Neuronal stem cell (in vitro differentiated cells): ENCODE data around the gene UBA6. TPM values are rescaled to one million over a fixed set of nuclear protein-coding genes. Genes with fewer than 3 reads are reported as not detected.

Experiments used
- DNase-seq: peaks from one replicate; pipeline ENCODE4 v3.0.0-alpha.2; 2013; ENCODE audit warnings: low spot score
- H2AFZ ChIP-seq: one replicate; pipeline ENCODE4 v1.6.1; 2013; ENCODE audit warnings: mild to moderate bottlenecking, low read length, inconsistent platforms
- H2AK5ac ChIP-seq: 2 replicates; pipeline ENCODE4 v1.6.1; 2013; ENCODE audit warnings: low read depth, mild to moderate bottlenecking, inconsistent platforms, low read length, moderate library complexity, mixed read lengths
- H2BK120ac ChIP-seq: 2 replicates; pipeline ENCODE4 v1.6.1; 2013; ENCODE audit warnings: low read depth, mild to moderate bottlenecking, inconsistent platforms, low read length, moderate library complexity, mixed read lengths
- H2BK12ac ChIP-seq: one replicate; pipeline ENCODE4 v1.6.1; 2013; ENCODE audit warnings: low read length, inconsistent platforms
- H2BK15ac ChIP-seq: 2 replicates; pipeline ENCODE4 v1.6.1; 2013; ENCODE audit warnings: mild to moderate bottlenecking, low read length, inconsistent platforms, mixed read lengths
- H2BK5ac ChIP-seq: one replicate; pipeline ENCODE4 v1.6.1; 2013; ENCODE audit warnings: inconsistent platforms, mild to moderate bottlenecking, low read length, moderate library complexity
- H3K14ac ChIP-seq: one replicate; pipeline ENCODE4 v1.6.1; 2013; ENCODE audit warnings: low read length, inconsistent platforms
- H3K18ac ChIP-seq: 2 replicates; pipeline ENCODE4 v1.6.1; 2013; ENCODE audit warnings: low read length, inconsistent platforms
- H3K23ac ChIP-seq: 2 replicates; pipeline ENCODE4 v1.6.1; 2013; ENCODE audit warnings: low read depth, mild to moderate bottlenecking, mixed read lengths, low read length, inconsistent platforms; ENCODE audit not compliant: poor library complexity
- H3K27ac ChIP-seq: replicated peaks from 3 replicates; pipeline ENCODE4 v1.5.1; 2013; ENCODE audit warnings: low read length, inconsistent platforms
- H3K27me3 ChIP-seq, 3 experiments: 2 replicates each; pipeline ENCODE4 v1.6.1; 2013; ENCODE audit warnings: low read length in 3 of 3, mild to moderate bottlenecking in 2 of 3, inconsistent platforms in 1 of 3, low read depth in 1 of 3, mixed read lengths in 1 of 3, moderate library complexity in 1 of 3; ENCODE audit not compliant: control insufficient read depth in 3 of 3, insufficient read depth in 3 of 3
- H3K36me3 ChIP-seq, 2 donors: replicated peaks in 1 of 2; 2 replicates each; pipeline ENCODE4 v1.6.1; 2013; ENCODE audit warnings: low read length in 2 of 2; ENCODE audit not compliant: control insufficient read depth in 2 of 2, insufficient read depth in 2 of 2
- H3K4ac ChIP-seq: 2 replicates; pipeline ENCODE4 v1.6.1; 2013; ENCODE audit warnings: inconsistent platforms, mild to moderate bottlenecking, low read length, moderate library complexity
- H3K4me1 ChIP-seq, 2 donors: 1 replicate in 1 of 2; 2 replicates in 1 of 2; pipeline ENCODE4 v1.6.1; 2013; ENCODE audit warnings: low read length in 2 of 2, low read depth in 1 of 2; ENCODE audit not compliant: control insufficient read depth in 2 of 2, insufficient read depth in 1 of 2
- H3K4me2 ChIP-seq: one replicate; pipeline ENCODE4 v1.6.1; 2013; ENCODE audit warnings: mild to moderate bottlenecking, low read length, inconsistent platforms; ENCODE audit not compliant: insufficient read depth, poor library complexity, severe bottlenecking
- H3K4me3 ChIP-seq, 2 donors: 2 replicates each; pipeline ENCODE4 v1.5.1; 2013; ENCODE audit warnings: low read length in 2 of 2, mild to moderate bottlenecking in 2 of 2, inconsistent platforms in 1 of 2, moderate library complexity in 1 of 2
- H3K79me1 ChIP-seq: one replicate; pipeline ENCODE4 v1.6.1; 2013; ENCODE audit warnings: low read depth, mild to moderate bottlenecking, inconsistent platforms, low read length, moderate library complexity
- H3K9ac ChIP-seq: one replicate; pipeline ENCODE4 v1.6.1; 2013; ENCODE audit warnings: mild to moderate bottlenecking, low read depth, low read length, inconsistent platforms; ENCODE audit not compliant: poor library complexity
- H3K9me3 ChIP-seq, 2 donors: replicated peaks in 1 of 2; 2 replicates each; pipeline versions ENCODE3 to v1.6.1; 2013; ENCODE audit warnings: low read length in 2 of 2, mild to moderate bottlenecking in 2 of 2, inconsistent platforms in 1 of 2, low read depth in 1 of 2, mixed read lengths in 1 of 2, moderate library complexity in 1 of 2; ENCODE audit not compliant: control insufficient read depth in 2 of 2, insufficient read depth in 1 of 2
- H4K8ac ChIP-seq: one replicate; pipeline ENCODE4 v1.6.1; 2013; ENCODE audit warnings: low read depth, mild to moderate bottlenecking, inconsistent platforms, low read length, moderate library complexity
- H4K91ac ChIP-seq: one replicate; pipeline ENCODE4 v1.6.1; 2013; ENCODE audit warnings: low read length, low read depth, mild to moderate bottlenecking, inconsistent platforms; ENCODE audit not compliant: poor library complexity
- WGBS, 2 donors: extraction: QIAGEN DNeasy Blood & Tissue Kit; methylation state at CpG; one replicate each; pipeline ENCODE4 v1.1.7; 2013; ENCODE audit warnings: missing lambda C conversion rate in 2 of 2, mixed read lengths in 1 of 2; ENCODE audit not compliant: insufficient read length in 2 of 2, insufficient replicate concordance in 1 of 2; ENCODE audit errors: extremely low coverage in 2 of 2; 5-methylcytosine and 5-hydroxymethylcytosine counted together
- small RNA-seq: library from polyadenylated mRNA; stranded (forward); fragments of <200 nt; extraction: miRNeasy Mini kit (QIAGEN cat#:217004); gene quantifications from one replicate; pipeline ENCODE3, GENCODE V24; 2013; ENCODE audit not compliant: insufficient read depth

UBA6 gene

GRCh38 chr4:67566335-67566734 is 134.6 kb downstream of the UBA6 start:
- no peak overlapping the region for H3K14ac ChIP-seq
- DNase-seq, result no peak
- H2AK5ac ChIP-seq, result no peak overlapping the region
- no peak overlapping the region for H4K91ac ChIP-seq
- no peak overlapping the region for H3K9ac ChIP-seq
- no peak overlapping the region for H3K27ac ChIP-seq
- H3K4ac ChIP-seq, result no peak overlapping the region
- H3K4me1 ChIP-seq, result no peaks in the 10 kb centered on the region
- H2BK12ac ChIP-seq, result no peak overlapping the region
- no peak overlapping the region for H2BK5ac ChIP-seq
- H3K79me1 ChIP-seq, result no peaks in the 10 kb centered on the region
- WGBS, 2 donors, result no CpG with 5 or more reads among the region's 3 CpGs
- no peaks in the 10 kb centered on the region for H3K9me3 ChIP-seq
- H4K8ac ChIP-seq, result peak overlapping the region; percentile 23
- no peak overlapping the region for H2BK120ac ChIP-seq
- no peak overlapping the region for H3K4me3 ChIP-seq
- no peak overlapping the region for H3K4me2 ChIP-seq
- no peak overlapping the region for H3K23ac ChIP-seq
- no peak overlapping the region for H2BK15ac ChIP-seq
- no peaks in the 10 kb centered on the region for H3K27me3 ChIP-seq
- H3K18ac ChIP-seq, result no peak overlapping the region
- H3K36me3 ChIP-seq, result no peaks in the 10 kb centered on the region
- peak overlapping the region; percentile 49 for H2AFZ ChIP-seq

- no peak for DNase-seq
- Histone ChIP-seq H3K36me3 (no peaks in the 10 kb centered on the region), H3K23ac (no peak overlapping the region), H3K18ac (no peak overlapping the region), H2BK120ac (no peak overlapping the region), H4K8ac (no peak overlapping the region), H2BK12ac (no peak overlapping the region), H2BK15ac (no peak overlapping the region), H3K27me3 (no peaks in the 10 kb centered on the region), H4K91ac (no peak overlapping the region), H3K9me3 (no peaks in the 10 kb centered on the region), H3K27ac (no peak overlapping the region), H3K79me1 (no peaks in the 10 kb centered on the region), H3K4me1 (no peaks in the 10 kb centered on the region), H2BK5ac (no peak overlapping the region), H2AFZ (no peak overlapping the region), H3K9ac (no peak overlapping the region), H3K4me3 (no peak overlapping the region), H2AK5ac (no peak overlapping the region), H3K4ac (no peak overlapping the region), H3K14ac (no peak overlapping the region), H3K4me2 (no peak overlapping the region)
Observed at GRCh38 chr4:67565284-67565683, 135.7 kb downstream of the UBA6 start.

Small RNA genes lying within 50 kb of the gene (small RNA-seq; reads per million reads assigned to genes)
- gene AC096720.1 (not detected), gene RF00091 (not detected)
